B cell (primary cell): ENCODE results near the gene RDH13. TPM values are rescaled to one million over a fixed set of nuclear protein-coding genes. Genes with fewer than 3 reads are reported as not detected.

Source experiments
- ATAC-seq: fragments of 200-7000 bp; cut with Tn5 transposase; one replicate; pipeline ENCODE4 v1.10.0; 2021; ENCODE audit warnings: low read depth, mild to moderate bottlenecking, moderate number of reproducible peaks, moderate library complexity
- CTCF ChIA-PET: fragments of 350-600 bp; sonication (Branson Sonifier 250); formaldehyde crosslinking; loops from one replicate; lab custom pipeline; 2021; ENCODE audit warnings: antibody characterized with exemption, inconsistent platforms; lab: Charles Lee
- POLR2A ChIA-PET: fragments of 350-600 bp; sonication (Branson Sonifier 250); formaldehyde crosslinking; loops from one replicate; lab custom pipeline; 2021; ENCODE audit warnings: antibody characterized with exemption; lab: Charles Lee
- DNase-seq: peaks from one replicate; pipeline ENCODE4 v3.0.0; 2013
- H2AFZ ChIP-seq: 2 replicates; pipeline ENCODE4 v1.6.1; 2012; ENCODE audit warnings: mild to moderate bottlenecking, low read depth, low read length; ENCODE audit not compliant: insufficient read depth, poor library complexity, severe bottlenecking
- H3K27ac ChIP-seq, 2 donors: 1 replicate in 1 of 2; 2 replicates in 1 of 2; pipeline ENCODE4 v1.5.1; 2012 to 2013; ENCODE audit warnings: low read length in 2 of 2, mild to moderate bottlenecking in 2 of 2, moderate library complexity in 1 of 2
- H3K27me3 ChIP-seq, 4 experiments: fragments of 200-600 bp in 1 of 4; sonication (generic) in 1 of 4; replicated peaks in 1 of 4; 1 replicate in 2 of 4; 2 replicates in 2 of 4; pipeline versions ENCODE4 v1.6.1 to v1.7.0; 2013 to 2016; ENCODE audit warnings: low read length in 3 of 4, mild to moderate bottlenecking in 2 of 4, mixed read lengths in 1 of 4, moderate library complexity in 1 of 4; ENCODE audit not compliant: insufficient read depth in 4 of 4, control insufficient read depth in 3 of 4; ENCODE audit errors: control extremely low read depth in 1 of 4
- H3K36me3 ChIP-seq, 2 experiments: replicated peaks in 1 of 2; 1 replicate in 1 of 2; 2 replicates in 1 of 2; pipeline versions ENCODE4 v1.6.1 to v1.7.1; 2013; ENCODE audit warnings: low read length in 1 of 2; ENCODE audit not compliant: insufficient read depth in 2 of 2, control insufficient read depth in 1 of 2; ENCODE audit errors: control extremely low read depth in 1 of 2, extremely low read depth in 1 of 2
- H3K4me1 ChIP-seq, 2 donors: fragments of 200-600 bp in 1 of 2; sonication (generic) in 1 of 2; 1 replicate in 1 of 2; 2 replicates in 1 of 2; pipeline versions ENCODE4 v1.5.1 to v1.6.1; 2013 to 2017; ENCODE audit warnings: low read length in 2 of 2; ENCODE audit not compliant: control insufficient read depth in 2 of 2, insufficient read depth in 2 of 2
- H3K4me2 ChIP-seq: replicated peaks from 2 replicates; pipeline ENCODE3; 2012; ENCODE audit warnings: mild to moderate bottlenecking, low read depth, low read length; ENCODE audit not compliant: poor library complexity, severe bottlenecking
- H3K4me3 ChIP-seq, 5 experiments: fragments of 200-600 bp in 1 of 5; sonication (generic) in 1 of 5; 1 replicate in 3 of 5; 2 replicates in 2 of 5; pipeline versions ENCODE4 v1.5.1 to v1.7.0; 2011 to 2016; ENCODE audit warnings: low read length in 4 of 5, mild to moderate bottlenecking in 4 of 5, low read depth in 2 of 5, control low read depth in 1 of 5, moderate library complexity in 1 of 5; ENCODE audit not compliant: insufficient read depth in 1 of 5; ENCODE audit errors: control extremely low read depth in 1 of 5, extremely low read depth in 1 of 5
- H3K79me2 ChIP-seq: fragments of 200-600 bp; sonication (generic); one replicate; pipeline ENCODE4 v1.6.0; 2016; ENCODE audit warnings: low read length; ENCODE audit not compliant: control insufficient read depth, insufficient read depth
- H3K9ac ChIP-seq: fragments of 200-600 bp; sonication (generic); 2 replicates; pipeline ENCODE4 v1.6.1; 2017; ENCODE audit warnings: mild to moderate bottlenecking, low read length, moderate library complexity
- H3K9me3 ChIP-seq, 3 donors: one replicate each; pipeline versions ENCODE4 v1.6.1 to v1.7.1; 2013; ENCODE audit warnings: low read length in 2 of 3; ENCODE audit not compliant: control insufficient read depth in 2 of 3, insufficient read depth in 1 of 3; ENCODE audit errors: control extremely low read depth in 1 of 3
- H4K20me1 ChIP-seq: 2 replicates; pipeline ENCODE4 v1.6.0; 2012; ENCODE audit warnings: mild to moderate bottlenecking, low read length; ENCODE audit not compliant: insufficient read depth, control insufficient read depth, poor library complexity, severe bottlenecking
- H3K27ac Mint-ChIP-seq: one replicate; pipeline ENCODE4 v1.8.0; 2021; ENCODE audit warnings: mixed read lengths
- H3K27me3 Mint-ChIP-seq: one replicate; pipeline ENCODE4 v1.8.0; 2021; ENCODE audit warnings: mixed read lengths
- H3K4me1 Mint-ChIP-seq: one replicate; pipeline ENCODE4 v1.8.0; 2021; ENCODE audit warnings: mixed read lengths
- H3K4me3 Mint-ChIP-seq: one replicate; pipeline ENCODE4 v1.8.0; 2021; ENCODE audit warnings: mixed read lengths
- H3K9me3 Mint-ChIP-seq: one replicate; pipeline ENCODE4 v1.8.0; 2022; ENCODE audit warnings: mixed read lengths; ENCODE audit not compliant: insufficient read depth
- CTCF ChIP-seq: fragments of 200-600 bp; IDR thresholded peaks from one replicate; pipeline ENCODE4 v1.8.0; 2022; ENCODE audit warnings: antibody characterized with exemption, mild to moderate bottlenecking
- EZH2 ChIP-seq: IDR thresholded peaks from 2 replicates; pipeline ENCODE4 v1.6.1; 2012; ENCODE audit warnings: borderline replicate concordance, low read depth, mild to moderate bottlenecking, moderate library complexity, low read length; ENCODE audit not compliant: insufficient read depth, poor library complexity, severe bottlenecking
- WGBS: methylation state at CpG from one replicate; pipeline ENCODE4 v1.1.5; 2013; ENCODE audit warnings: missing lambda C conversion rate; ENCODE audit not compliant: insufficient coverage; 5-methylcytosine and 5-hydroxymethylcytosine counted together
- intact Hi-C: fragments of 100-400 bp; cut with micrococcal nuclease; formaldehyde crosslinking; loops from one replicate; pipeline ENCODE4 v1.10.0; 2022
- polyA plus RNA-seq: library from polyadenylated mRNA; depleted of rRNA; stranded (reverse); fragments of >200 nt; gene quantifications from 2 replicates; pipeline ENCODE4 v1.2.3, GENCODE V29; 2012
- total RNA-seq, 2 donors: library from RNA; stranded (reverse); fragments of 120-200 nt in 1 of 2; gene quantifications; 1 replicate in 1 of 2; 2 replicates in 1 of 2; pipeline versions ENCODE4 v1.2.3 to v1.2.4, GENCODE V29; 2013 to 2022

RDH13 gene
- total and polyA plus RNA-seq, 2 donors (not counting 1 experiment from before 2014, with no cell fraction given) = 17.5 to 20.4 TPM

- peaks cover 2% of the 10 kb centered on the region for H3K4me1 Mint-ChIP-seq
- Histone ChIP-seq H3K9me3 (peaks cover 0 to 17% (median 0%) of the 10 kb centered on the region in 3 donors), H3K4me2 (no peak overlapping the region), H3K27ac (no peak overlapping the region), H3K9ac (no peak overlapping the region), H4K20me1 (no peaks in the 10 kb centered on the region), H3K4me1 (no peaks in the 10 kb centered on the region), H3K36me3 (no peaks in the 10 kb centered on the region), H3K79me2 (no peaks in the 10 kb centered on the region), H2AFZ (no peak overlapping the region), H3K4me3 (no peak overlapping the region), H3K27me3 (no peaks in the 10 kb centered on the region)
- DNase-seq (no peak), ATAC-seq (no peak)
- POLR2A ChIA-PET = no interaction called here
- H3K4me3 Mint-ChIP-seq = no peak overlapping the region
- 80% methylated on average over 2 of the region's 3 CpGs for WGBS
- no peak overlapping the region for H3K27ac Mint-ChIP-seq
- CTCF ChIA-PET = no interaction called here
- H3K9me3 Mint-ChIP-seq = peaks cover 3% of the 10 kb centered on the region
- no peak for TF ChIP-seq EZH2
- no peak for TF ChIP-seq CTCF
- peaks cover 5% of the 10 kb centered on the region for H3K27me3 Mint-ChIP-seq
- intact Hi-C loops = no loop called here
These were observed 46.9 kb downstream of the RDH13 start for GRCh38 chr19:55016017-55016416.

GRCh38 chr19:55015126-55015525 lies 47.8 kb downstream of the RDH13 start:
- Histone ChIP-seq H2AFZ (peak overlapping the region; percentile 24), H3K9me3 (peaks cover 0 to 13% (median 0%) of the 10 kb centered on the region in 3 donors), H3K4me3 (peak overlapping the region in 2 of 5 experiments; percentile 33 to 38), H3K27ac (no peak overlapping the region), H4K20me1 (no peaks in the 10 kb centered on the region), H3K79me2 (no peaks in the 10 kb centered on the region), H3K9ac (no peak overlapping the region), H3K36me3 (no peaks in the 10 kb centered on the region), H3K4me1 (no peaks in the 10 kb centered on the region), H3K27me3 (no peaks in the 10 kb centered on the region), H3K4me2 (peak overlapping the region; percentile 42)
- no peak for ATAC-seq
- WGBS = 62% methylated on average over 4 of the region's 5 CpGs
- H3K4me1 Mint-ChIP-seq = peaks cover 2% of the 10 kb centered on the region
- no peak for DNase-seq
- intact Hi-C loops = no loop called here
- no peak overlapping the region for H3K27ac Mint-ChIP-seq
- TF ChIP-seq EZH2 (no peak), CTCF (no peak)
- POLR2A ChIA-PET = no interaction called here
- H3K27me3 Mint-ChIP-seq = peaks cover 12% of the 10 kb centered on the region
- H3K4me3 Mint-ChIP-seq = peak overlapping the region; percentile 54
- CTCF ChIA-PET = no interaction called here
- no peaks in the 10 kb centered on the region for H3K9me3 Mint-ChIP-seq
